ENCODE results near the gene MAPK12. TPM values are rescaled to one million over a fixed set of nuclear protein-coding genes. Genes with fewer than 3 reads are reported as not detected.
A peak's percentile ranks its signal among the peaks of the same experiment; 100 is the strongest.

The MAPK12 gene
- total RNA-seq, 1 donor: 28.0 TPM

GRCh38 chr22:50246242-50247175 lies 15.0 kb downstream of the MAPK12 start:
- no peak for DNase-seq (ENCODE audit: low read depth)
- no peak for TF ChIP-seq CTCF (IDR thresholded peaks at IDR 0.05; ENCODE audit: insufficient read depth, low read length)
- no peak overlapping the region for H3K4me3 ChIP-seq (ENCODE audit: low read depth, low read length)

GRCh38 chr22:50245214-50246072 lies 16.0 kb downstream of the MAPK12 start:
- DNase-seq (ENCODE audit: low read depth): no peak
- peak overlapping the region; percentile 77 for H3K4me3 ChIP-seq (ENCODE audit: low read depth, low read length)
- no peak for TF ChIP-seq CTCF (IDR thresholded peaks at IDR 0.05; ENCODE audit: insufficient read depth, low read length)

- peak; percentile 87 for DNase-seq (ENCODE audit: low read depth)
- peak; percentile 35 for TF ChIP-seq CTCF (IDR thresholded peaks at IDR 0.05; ENCODE audit: insufficient read depth, low read length)
- H3K4me3 ChIP-seq (ENCODE audit: low read depth, low read length): peak within 1 kb of the TSS; percentile 77
These were observed 16.9 kb downstream of the MAPK12 start, which contains the start of gene TUBGCP6 for GRCh38 chr22:50244420-50245213. Gene TUBGCP6 (minus strand): TSS chr22:50245023. CDS start chr22:50244459, 564 bp downstream.

DNA sequence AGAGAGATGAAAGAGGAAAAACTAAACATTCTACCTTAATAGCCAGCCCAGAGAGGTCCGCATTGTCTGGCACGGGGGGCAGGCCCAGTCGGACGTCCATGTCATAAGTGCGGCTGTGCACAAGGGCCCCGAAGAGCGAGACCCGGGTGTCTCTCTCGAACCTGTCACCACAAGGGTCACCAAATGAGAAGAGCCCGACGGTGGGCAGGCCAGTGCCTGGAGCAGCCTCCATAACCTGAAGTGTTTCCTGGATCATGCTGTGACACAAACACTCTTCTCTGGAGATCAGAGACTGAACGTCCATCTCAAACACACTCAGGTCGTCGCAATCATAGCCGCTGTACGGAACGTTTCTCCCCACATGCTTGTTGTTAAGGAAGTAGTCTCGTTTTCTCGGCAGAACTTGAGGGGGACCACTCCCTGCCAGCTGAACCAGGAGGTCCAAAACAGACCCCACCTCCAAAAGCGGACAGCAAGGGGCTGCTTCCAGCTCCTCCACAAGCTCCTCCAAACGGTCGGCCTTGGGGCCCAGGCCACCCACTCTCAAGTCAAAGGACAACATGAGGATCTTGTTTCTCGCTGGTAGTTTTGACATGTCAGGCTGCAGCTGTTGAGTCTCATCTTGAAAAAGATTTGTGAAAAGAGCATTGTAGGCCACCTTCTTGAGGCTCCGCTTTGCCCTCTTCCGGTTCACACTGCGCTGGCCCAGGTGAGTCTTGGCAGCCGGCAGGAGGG lies 17.6 kb downstream of the MAPK12 start:
- peak overlapping the region; percentile 77 for H3K4me3 ChIP-seq (ENCODE audit: low read depth, low read length)
- peak; percentile 7 for DNase-seq (ENCODE audit: low read depth)
- TF ChIP-seq CTCF (IDR thresholded peaks at IDR 0.05; ENCODE audit: insufficient read depth, low read length): no peak

GRCh38 chr22:50242406-50242949 lies 19.0 kb downstream of the MAPK12 start:
- peak overlapping the region; percentile 60 for H3K4me3 ChIP-seq (ENCODE audit: low read depth, low read length)
- no peak for TF ChIP-seq CTCF (IDR thresholded peaks at IDR 0.05; ENCODE audit: insufficient read depth, low read length)
- peak; percentile 9 for DNase-seq (ENCODE audit: low read depth)
